Hematopoietic multipotent progenitor cell treated with erythropoietin and hydrocortisone succinate and interleukin-3 and kit ligand, for 17 days (in vitro differentiated cells): ENCODE data around the gene GOT2.
"Not testable (repeated sequence)": the region's sequence is repeated elsewhere in the genome, so short reads cannot be mapped to it uniquely, and the experiment has no call there.

Source experiments
- DNase-seq: peaks from one replicate; pipeline ENCODE4 v3.0.0-alpha.2; 2015; ENCODE audit warnings: low spot score

Gene GOT2

DNA sequence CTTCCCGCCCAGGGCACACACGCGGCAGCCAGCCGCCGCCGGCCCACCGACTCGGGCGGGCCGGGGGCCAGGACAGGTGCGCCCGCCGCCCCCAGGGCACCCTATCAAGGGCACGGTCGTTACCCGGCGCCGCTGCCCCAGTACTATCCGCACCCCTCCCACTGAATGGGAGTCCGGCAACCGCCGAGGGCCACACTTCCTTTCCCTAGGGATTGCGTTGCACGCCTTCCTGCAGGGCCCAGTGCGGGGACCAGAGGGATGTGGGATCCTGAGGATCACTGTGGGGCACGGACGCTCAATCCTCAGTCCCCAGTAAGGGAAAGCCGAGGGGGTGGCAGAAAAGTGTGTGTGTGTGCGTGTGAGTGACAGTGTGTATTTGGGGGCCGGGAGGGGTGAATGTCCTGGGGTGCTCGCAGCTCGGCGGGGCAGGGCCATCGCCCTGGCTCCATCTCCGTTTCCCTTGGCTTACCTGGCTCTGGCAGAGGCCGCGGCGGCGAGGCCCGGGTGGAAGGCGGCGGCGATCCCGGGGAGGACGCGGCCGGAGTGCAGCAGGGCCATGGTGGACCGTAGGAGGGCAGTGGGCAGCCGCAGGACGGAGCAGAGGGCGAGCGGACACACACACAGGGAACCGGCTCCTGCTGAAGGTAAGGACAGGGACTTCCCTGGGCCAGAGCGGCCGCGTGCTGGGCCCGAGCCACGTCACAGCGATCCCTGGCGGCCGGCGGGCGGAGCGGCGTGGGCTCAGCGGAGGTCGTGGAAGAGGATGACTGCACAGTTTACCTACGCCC is at the start of gene GOT2:
TSS of gene GOT2 (minus strand) at position 646 of the 788 bp plus-strand sequence. CDS start at position 558, 88 bp downstream.
- peak; percentile 82 for DNase-seq

DNA sequence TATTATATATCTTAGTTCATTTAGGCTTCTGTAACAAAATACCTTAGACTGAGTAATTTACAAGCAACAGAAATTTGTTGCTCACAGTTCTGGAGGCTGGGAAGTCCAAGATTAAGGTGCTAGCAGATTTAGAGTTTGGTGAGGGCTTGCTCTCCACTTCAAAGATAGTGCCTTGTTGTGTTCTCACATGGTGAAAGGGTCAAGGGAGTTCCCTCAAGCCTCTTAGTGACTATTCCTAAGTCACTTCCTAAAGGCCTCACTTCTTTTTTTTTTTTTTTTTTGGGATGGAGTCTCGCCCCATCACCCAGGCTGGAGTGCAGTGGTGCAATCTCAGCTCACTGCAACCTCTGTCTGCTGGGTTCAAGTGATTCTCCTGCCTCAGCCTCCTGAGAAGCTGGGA is 45.2 kb upstream of the GOT2 start:
- DNase-seq, result not testable (repeated sequence)

DNA sequence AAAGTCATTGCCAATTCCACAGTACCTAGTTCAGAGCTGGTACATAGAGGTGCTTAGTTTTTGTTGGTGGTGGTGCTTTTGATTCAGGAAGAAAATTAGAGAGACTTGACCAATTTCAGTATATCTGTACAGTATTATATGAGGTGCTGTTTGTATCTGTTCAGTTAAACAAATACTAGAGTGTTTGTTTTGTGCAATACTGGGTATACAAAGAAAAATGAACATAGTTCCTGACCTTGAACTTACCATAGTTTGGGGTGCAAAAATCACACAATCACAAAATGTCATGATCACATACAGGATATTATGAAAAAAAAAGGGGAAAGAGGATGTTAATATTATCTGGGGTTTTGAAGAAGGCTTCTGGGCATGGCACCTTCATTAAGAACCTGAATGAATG is 39.8 kb upstream of the GOT2 start:
- no peak for DNase-seq

DNA sequence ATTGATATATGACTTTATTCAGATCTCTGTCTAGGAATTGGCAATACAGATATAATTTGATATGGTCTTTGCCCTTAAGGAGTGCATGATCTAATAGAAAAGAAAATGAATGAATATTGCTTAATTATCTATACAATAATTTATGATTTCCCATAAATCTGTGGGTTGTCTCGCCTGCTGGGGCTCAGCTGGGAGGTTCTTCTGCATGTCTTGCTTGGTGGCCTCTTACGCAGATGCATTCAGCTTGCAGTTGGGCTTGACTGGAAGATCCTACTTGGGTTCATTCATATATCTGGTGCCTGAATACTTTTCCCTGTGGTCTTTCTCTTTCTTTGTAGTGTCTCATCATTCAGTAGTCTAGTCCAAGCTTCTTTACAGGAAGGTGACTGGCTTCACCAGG is 34.0 kb upstream of the GOT2 start:
- no peak for DNase-seq

DNA sequence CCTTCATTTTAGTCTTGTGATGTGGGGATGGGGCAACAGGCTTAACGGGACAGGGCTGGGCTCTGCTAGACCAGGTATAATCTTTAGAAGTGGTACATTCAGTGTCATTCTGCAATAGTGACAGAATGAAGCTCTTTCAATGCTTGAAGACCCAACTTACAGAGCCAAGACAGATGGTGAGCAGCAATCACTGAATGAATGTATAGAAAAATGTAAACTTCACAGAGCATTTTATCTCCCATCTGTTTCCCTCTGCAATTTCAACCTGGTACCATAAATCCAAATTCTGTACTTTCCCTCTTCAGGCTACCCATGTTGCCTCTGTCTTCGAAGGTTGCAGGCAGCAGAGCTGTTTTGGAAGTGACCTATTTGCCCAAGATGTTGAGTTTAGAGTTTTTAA is 33.5 kb upstream of the GOT2 start:
- DNase-seq, result no peak

DNA sequence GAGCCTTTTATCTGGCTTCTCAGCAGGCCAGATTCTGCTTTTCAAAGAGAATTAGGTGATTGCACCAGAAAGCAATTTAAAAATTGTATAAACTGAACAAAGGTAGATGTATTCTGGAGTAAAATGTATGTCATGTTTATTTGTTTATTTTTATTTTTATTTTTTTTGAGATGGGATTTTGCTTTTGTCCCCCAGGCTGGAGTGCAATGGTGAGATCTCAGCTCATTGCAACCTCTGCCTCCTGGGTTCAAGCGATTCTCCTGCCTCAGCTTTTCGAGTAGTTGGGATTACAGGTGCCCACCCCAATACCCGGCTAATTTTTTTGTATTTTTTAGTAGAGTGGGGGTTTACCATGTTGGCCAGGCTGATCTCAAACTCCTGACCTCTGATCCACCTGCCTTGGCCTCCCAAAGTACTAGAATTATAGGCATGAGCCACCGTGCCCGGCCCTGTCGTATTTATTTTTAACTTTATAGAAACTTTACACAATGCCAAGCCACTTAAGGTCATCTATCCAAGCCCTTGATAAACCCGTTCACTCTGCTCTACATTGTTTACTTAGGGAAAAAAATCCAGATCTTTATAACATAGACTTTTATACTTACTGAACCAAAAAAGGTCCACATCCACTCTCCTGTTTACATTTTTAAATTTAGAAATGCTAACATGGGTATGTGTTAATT is 22.7 kb upstream of the GOT2 start:
- DNase-seq, result no peak

- peak; percentile 65 for DNase-seq
These were observed 22.0 kb upstream of the GOT2 start for GRCh38 chr16:58755989-58756649.

DNA sequence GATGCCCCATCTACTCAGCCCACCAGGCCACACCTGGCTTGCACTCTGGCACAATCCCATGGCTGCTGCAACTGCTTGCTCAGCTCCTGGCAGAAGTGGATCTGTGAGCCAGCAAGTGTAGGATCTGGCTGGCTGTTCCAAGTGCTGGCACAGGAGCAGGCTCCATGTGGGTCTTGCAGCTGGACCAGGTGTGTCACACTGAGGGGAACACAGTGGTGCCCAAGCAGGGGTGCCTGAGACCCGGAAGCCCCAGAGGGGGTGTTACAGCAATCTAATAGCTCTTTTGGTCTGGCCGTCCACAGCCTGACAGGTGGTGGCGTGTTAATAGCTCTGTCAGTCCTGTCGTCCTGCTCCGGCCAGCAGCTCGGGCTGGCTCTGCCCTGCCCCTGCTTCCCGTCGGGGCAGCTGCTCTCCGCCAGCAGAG is 19.6 kb upstream of the GOT2 start:
- no peak for DNase-seq

- no peak for DNase-seq
These were observed 10.4 kb upstream of the GOT2 start for GRCh38 chr16:58744497-58744896.

DNA sequence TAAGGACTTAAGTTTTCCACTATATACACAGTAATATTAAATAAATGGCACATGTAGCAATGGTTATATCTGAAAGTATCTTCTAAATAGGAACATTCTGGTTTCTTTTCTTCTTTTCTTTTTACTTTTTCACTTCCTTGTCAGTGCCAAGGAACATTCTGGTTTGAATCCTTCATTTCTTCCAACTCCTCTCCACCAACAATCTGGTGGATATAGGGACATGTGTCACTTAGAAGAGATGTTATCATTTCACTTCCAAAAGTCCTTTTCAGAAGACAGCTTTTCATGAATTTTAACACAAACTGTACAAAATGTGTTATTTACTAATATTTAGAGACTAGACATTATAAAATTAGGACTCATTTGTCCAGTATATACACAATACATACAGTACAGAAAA is 7.9 kb upstream of the GOT2 start:
- DNase-seq, result no peak

DNA sequence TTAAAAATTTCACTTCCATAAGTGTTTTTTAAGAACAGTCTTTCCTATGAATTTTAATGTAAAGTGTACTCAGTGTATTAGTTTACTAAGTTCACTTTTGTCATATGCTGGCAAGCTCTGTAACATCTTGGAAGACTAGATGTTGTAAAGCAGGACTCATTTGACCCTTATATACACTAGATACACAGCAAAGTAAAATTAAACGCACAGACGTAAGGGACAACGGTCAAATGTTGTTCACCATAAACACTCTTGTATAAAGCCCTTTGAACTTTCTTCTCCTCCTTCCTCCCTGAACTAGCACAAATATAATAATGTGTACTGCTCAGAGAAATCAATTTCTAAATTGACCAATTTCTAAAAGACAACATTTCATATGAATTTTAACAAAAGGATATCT is 7.0 kb upstream of the GOT2 start:
- no peak for DNase-seq

GRCh38 chr16:58738672-58739296 is 4.7 kb upstream of the GOT2 start:
- DNase-seq, result no peak

GRCh38 chr16:58736341-58736740 is 2.2 kb upstream of the GOT2 start:
- DNase-seq, result not testable (repeated sequence)

- no peak for DNase-seq
These were observed 307 bp upstream of the GOT2 start for GRCh38 chr16:58734459-58734787.

- DNase-seq, result no peak
These were observed 857 bp downstream of the GOT2 start for GRCh38 chr16:58733248-58733670.

DNA sequence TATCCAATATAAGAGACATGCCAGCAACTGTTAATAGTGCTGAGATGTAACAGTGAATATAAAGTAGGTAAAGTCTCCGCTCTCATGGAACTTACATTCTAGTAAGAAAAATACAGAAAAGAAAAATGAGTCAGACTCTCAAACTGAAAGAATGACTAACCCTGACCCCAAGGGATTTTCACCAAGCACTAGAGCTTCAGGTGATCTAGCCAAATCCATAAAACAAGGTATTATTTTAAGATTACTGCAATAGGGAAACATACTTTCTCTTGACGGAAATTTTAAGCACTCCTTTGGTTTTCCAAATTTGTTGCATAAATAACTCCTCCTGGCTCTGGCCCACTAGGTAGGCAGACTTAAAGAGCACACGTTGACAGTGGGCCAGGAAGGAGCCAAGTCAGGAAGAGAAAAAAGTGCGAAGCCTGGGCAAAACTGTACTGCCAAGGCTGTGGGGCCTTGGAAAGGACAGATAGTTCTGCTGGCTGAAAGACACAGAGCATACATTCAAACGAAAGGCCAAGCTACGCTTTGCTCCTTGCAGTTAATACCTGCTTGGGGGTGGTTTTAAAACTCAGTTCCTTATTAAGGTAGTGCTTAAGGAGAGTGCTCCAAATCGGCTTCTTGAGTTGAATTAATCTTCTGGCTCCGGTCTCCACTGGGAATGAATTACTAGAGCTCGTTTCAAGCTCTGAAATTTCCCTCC is 1.4 kb downstream of the GOT2 start:
- DNase-seq, result no peak

DNA sequence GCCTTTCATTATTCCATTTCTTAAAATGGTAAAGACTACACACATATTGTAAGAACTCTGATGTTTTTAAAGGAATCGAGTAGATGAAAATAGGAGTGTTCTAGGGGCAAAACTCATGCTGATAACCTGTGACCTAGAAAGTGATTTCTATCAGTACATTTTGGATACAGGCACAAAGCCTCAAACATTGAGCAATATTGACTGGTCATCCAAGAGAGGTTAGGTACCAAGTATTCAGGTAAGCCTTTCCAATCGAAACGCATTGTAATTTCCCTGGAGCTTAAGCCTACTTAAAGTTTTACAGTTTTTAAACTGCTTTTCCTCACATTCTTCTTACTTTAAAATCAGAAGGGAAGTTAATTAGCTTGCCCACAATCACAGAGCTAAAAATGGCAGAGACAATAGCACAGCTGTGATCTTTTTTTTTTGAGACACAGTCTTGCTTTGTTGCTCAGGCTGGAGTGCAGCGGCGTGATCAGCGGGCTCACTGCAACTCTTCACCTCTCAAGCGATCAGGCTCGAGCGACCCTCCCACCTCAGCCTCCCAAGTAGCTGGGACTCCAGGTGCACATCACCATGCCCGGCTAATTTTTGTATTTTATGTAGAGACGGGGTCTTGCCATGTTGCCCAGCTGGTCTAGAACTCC is 3.3 kb downstream of the GOT2 start:
- no peak for DNase-seq

GRCh38 chr16:58727796-58728568 is 6.1 kb downstream of the GOT2 start:
- DNase-seq, result no peak

DNA sequence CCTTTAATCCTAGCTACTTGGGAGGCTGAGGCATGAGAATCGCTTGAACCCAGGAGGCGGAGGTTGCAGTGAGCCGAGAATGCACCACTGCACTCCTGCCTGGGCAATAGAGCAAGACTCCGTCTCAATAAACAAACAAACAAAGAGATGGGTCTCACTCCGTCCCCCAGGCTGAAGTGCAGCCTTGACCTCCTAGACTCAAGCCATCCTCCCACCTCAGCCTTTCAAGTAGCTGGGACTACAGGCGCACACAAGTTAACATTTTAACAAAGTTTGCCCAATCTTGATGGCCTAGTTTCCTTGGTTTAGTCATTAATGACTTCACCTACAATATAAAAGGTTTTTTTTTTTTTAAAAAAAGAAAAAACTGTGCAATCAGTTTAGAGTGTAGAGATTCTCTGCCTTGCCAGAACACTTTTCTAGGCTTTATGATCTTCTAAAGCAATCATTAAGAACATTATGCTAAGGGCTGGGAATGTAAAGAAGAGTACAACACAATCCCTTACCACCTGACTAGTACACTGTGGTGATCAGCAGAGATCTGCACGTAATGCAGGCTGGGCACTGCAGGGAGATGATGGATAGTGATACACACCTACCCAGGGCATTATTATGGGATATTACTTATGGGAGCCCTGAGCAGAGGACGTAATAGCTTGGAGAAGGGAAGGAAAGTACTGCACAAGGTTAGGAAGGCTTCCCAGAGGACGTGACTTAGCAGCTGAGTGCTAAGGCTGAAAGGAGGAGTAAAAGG is 6.9 kb downstream of the GOT2 start:
- DNase-seq, result no peak

DNA sequence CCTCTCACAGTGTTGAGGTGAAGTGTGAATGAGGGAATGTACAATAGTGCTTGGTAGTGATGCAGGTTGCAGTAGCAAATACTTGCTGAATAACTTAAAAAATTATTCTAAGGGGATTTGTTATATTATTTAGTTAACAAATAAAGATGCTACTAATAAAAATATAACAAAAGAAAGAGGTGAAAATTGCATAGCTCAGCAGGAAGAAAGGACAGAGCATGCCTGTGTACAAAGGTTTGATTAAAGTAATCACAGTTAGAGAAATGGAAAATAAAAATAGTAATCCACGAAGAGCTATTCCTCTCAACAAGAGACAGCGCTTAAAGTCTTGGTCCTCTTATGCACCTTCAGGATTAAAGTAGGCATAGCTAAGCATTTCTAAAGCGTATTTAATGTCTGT is 11.0 kb downstream of the GOT2 start:
- no peak for DNase-seq
